ENCODE measurements around the gene KCNC1. TPM values are rescaled to one million over a fixed set of nuclear protein-coding genes. Genes with fewer than 3 reads are reported as not detected.
A peak's percentile ranks its signal among the peaks of the same experiment; 100 is the strongest.

The KCNC1 gene
- total and polyA plus RNA-seq, 9 of the 15 experiments (the other 6 are each of a cell fraction or from before 2014, with no cell fraction given), result 0.05 to 0.08 TPM; not detected in 7

- no peak for TF ChIP-seq CTCF (IDR thresholded peaks at IDR 0.05 in 2 of 3, conservative IDR thresholded peaks at IDR 0.05 in 1 of 3; ENCODE audit: insufficient read depth in 2 of 3, low read depth in 1 of 3, low read length in 3 of 3)
- peak; percentile 46; the same call in 1 of the 2 replicates for TF ChIP-seq CXXC5 (CRISPR knock-in tag; IDR thresholded peaks at IDR 0.05)
- no peak for TF ChIP-seq GABPB1 (CRISPR knock-in tag; IDR thresholded peaks at IDR 0.05)
- TF ChIP-seq KAT2B (IDR thresholded peaks at IDR 0.05; ENCODE audit: low read depth, low read length), result no peak
- TF ChIP-seq RAD51 (IDR thresholded peaks at IDR 0.05; ENCODE audit: borderline replicate concordance, low read depth), result peak; percentile 31; the same call in 1 of the 2 replicates
- no peak for TF ChIP-seq RFX5 (IDR thresholded peaks at IDR 0.05; ENCODE audit: low read depth, low read length)
- peak; percentile 65; the same call in 1 of the 2 replicates for TF ChIP-seq DMBX1 (CRISPR knock-in tag; IDR thresholded peaks at IDR 0.05; ENCODE audit: borderline replicate concordance)
- TF ChIP-seq FOXP1 (CRISPR knock-in tag; IDR thresholded peaks at IDR 0.05), result no peak
- 0 out of 2 replicates have a peak, but pooled peaks have one; percentile 17 for TF ChIP-seq OTX1 (CRISPR knock-in tag; IDR thresholded peaks at IDR 0.05)
- no peak for TF ChIP-seq GTF2B (IDR thresholded peaks at IDR 0.05; ENCODE audit: extremely low read depth, insufficient read length)
- no peak for TF ChIP-seq MXD1 (CRISPR knock-in tag; IDR thresholded peaks at IDR 0.05; ENCODE audit: borderline replicate concordance, poor library complexity, severe bottlenecking)
- TF ChIP-seq JUN (IDR thresholded peaks at IDR 0.05; ENCODE audit: borderline replicate concordance, low read depth, low read length), result peak; percentile 48; the same call in 1 of the 2 replicates
- no peak for TF ChIP-seq JUN (CRISPR knock-in tag; IDR thresholded peaks at IDR 0.05; ENCODE audit: borderline replicate concordance)
- TF ChIP-seq SP1 (CRISPR knock-in tag; IDR thresholded peaks at IDR 0.05), result no peak
- peak; percentile 48; the same call in 1 of the 2 replicates for TF ChIP-seq ZNF143 (CRISPR knock-in tag; IDR thresholded peaks at IDR 0.05)
- 0 out of 2 replicates have a peak, but pooled peaks have one; percentile 13 for TF ChIP-seq TFE3 (CRISPR knock-in tag; IDR thresholded peaks at IDR 0.05)
- peak; percentile 29; the same call in 1 of the 2 replicates for TF ChIP-seq RNF2 (IDR thresholded peaks at IDR 0.05)
- TF ChIP-seq CCNT2 (IDR thresholded peaks at IDR 0.05; ENCODE audit: borderline replicate concordance, extremely low read depth, insufficient read length, low read depth, low read length), result no peak
- no peak for TF ChIP-seq PHTF2 (CRISPR knock-in tag; IDR thresholded peaks at IDR 0.05)
- TF ChIP-seq DNMT1 (IDR thresholded peaks at IDR 0.05), result no peak
These were observed 35.1 kb upstream of the KCNC1 start (continued) for GRCh38 chr11:17699147-17700114.

All from K562 (cell line).